Glutamatergic neuron (in vitro differentiated cells): ENCODE measurements around the gene CCNT1. TPM values are rescaled to one million over a fixed set of nuclear protein-coding genes. Genes with fewer than 3 reads are reported as not detected.
A peak's percentile ranks its signal among the peaks of the same experiment; 100 is the strongest.

Source experiments
- DNase-seq: peaks from one replicate; pipeline ENCODE4 v3.0.0; 2022
- H3K27ac Mint-ChIP-seq: one replicate; pipeline ENCODE4 v1.8.0; 2020; ENCODE audit warnings: mild to moderate bottlenecking, mixed read lengths, inconsistent platforms; ENCODE audit not compliant: unreplicated experiment
- H3K27me3 Mint-ChIP-seq: one replicate; pipeline ENCODE4 v1.8.0; 2020; ENCODE audit warnings: mild to moderate bottlenecking, moderate library complexity, mixed read lengths, inconsistent platforms; ENCODE audit not compliant: unreplicated experiment
- H3K36me3 Mint-ChIP-seq: one replicate; pipeline ENCODE4 v1.8.0; 2020; ENCODE audit warnings: mild to moderate bottlenecking, mixed read lengths, inconsistent platforms; ENCODE audit not compliant: unreplicated experiment
- H3K4me1 Mint-ChIP-seq: one replicate; pipeline ENCODE4 v1.8.0; 2020; ENCODE audit warnings: mild to moderate bottlenecking, low read depth, mixed read lengths, inconsistent platforms; ENCODE audit not compliant: unreplicated experiment
- H3K4me3 Mint-ChIP-seq: one replicate; pipeline ENCODE4 v1.8.0; 2020; ENCODE audit warnings: mild to moderate bottlenecking, mixed read lengths, inconsistent platforms; ENCODE audit not compliant: unreplicated experiment
- H3K9me3 Mint-ChIP-seq: one replicate; pipeline ENCODE4 v1.8.0; 2020; ENCODE audit warnings: mild to moderate bottlenecking, moderate library complexity, mixed read lengths, inconsistent platforms; ENCODE audit not compliant: unreplicated experiment
- total RNA-seq: library from RNA; stranded (reverse); fragmentation: NEBNext Ultra II Directional; extraction: Animal tissue kit (Norgen Biotek cat#: 25700); gene quantifications from one replicate; pipeline ENCODE4 v1.2.1, GENCODE V29; 2021; ENCODE audit not compliant: unreplicated experiment
- TF ChIP-seq, protein P1 (sequence below): fragments of 200-600 bp; sonication (generic); IDR thresholded peaks from one replicate; pipeline ENCODE4 v1.5.0; 2021; ENCODE audit not compliant: partially characterized antibody, unreplicated experiment

Gene CCNT1
- total RNA-seq, 1 donor from 2014 or later = 42.5 TPM

DNA sequence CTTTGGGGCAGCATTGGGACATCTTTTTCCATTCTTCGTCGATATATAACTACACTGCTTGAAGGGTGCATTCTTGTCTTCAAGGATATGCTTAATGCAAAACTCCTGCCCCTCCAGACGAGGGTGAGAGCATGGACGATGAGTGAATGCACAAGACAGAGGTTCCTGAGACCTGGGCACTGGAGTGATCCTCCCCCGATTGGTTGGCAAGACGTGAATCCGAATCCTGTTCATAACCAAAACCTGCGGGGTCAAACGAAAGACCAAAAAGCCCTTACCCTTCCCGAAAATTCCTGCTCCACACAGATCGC lies 35.2 kb downstream of the CCNT1 start:
- Mint-ChIP-seq H3K4me1 (peaks cover 17% of the 10 kb centered on the region), H3K4me3 (peak overlapping the region; percentile 100), H3K27ac (peak overlapping the region; percentile 99), H3K27me3 (no peaks in the 10 kb centered on the region), H3K9me3 (peaks cover 9% of the 10 kb centered on the region), H3K36me3 (peaks cover 3% of the 10 kb centered on the region)
- DNase-seq = no peak
- TF ChIP-seq, protein P1, sequence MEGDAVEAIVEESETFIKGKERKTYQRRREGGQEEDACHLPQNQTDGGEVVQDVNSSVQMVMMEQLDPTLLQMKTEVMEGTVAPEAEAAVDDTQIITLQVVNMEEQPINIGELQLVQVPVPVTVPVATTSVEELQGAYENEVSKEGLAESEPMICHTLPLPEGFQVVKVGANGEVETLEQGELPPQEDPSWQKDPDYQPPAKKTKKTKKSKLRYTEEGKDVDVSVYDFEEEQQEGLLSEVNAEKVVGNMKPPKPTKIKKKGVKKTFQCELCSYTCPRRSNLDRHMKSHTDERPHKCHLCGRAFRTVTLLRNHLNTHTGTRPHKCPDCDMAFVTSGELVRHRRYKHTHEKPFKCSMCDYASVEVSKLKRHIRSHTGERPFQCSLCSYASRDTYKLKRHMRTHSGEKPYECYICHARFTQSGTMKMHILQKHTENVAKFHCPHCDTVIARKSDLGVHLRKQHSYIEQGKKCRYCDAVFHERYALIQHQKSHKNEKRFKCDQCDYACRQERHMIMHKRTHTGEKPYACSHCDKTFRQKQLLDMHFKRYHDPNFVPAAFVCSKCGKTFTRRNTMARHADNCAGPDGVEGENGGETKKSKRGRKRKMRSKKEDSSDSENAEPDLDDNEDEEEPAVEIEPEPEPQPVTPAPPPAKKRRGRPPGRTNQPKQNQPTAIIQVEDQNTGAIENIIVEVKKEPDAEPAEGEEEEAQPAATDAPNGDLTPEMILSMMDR = no peak

DNA sequence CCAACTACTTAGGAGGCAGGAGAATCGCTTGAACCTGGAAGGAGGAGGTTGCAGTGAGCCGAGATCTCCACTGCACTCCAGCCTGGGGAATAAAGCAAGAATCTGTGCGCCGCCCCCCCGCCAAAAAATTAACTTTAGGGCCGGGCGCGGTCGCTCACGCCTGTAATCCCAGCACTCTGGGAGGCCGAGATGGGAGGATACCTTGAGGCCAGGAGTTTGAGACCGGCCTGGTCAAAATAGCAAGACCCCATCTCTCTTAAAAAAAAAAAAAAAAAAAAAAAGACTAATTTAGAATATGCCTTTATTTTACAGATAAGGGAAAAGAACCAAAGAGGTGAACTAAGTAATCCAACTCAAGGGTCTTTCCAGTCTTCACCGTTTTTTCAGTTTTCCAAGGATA lies 35.6 kb downstream of the CCNT1 start:
- Mint-ChIP-seq H3K27me3 (no peaks in the 10 kb centered on the region), H3K4me1 (peaks cover 17% of the 10 kb centered on the region), H3K9me3 (peaks cover 7% of the 10 kb centered on the region), H3K27ac (peak overlapping the region; percentile 99), H3K4me3 (peak overlapping the region; percentile 100), H3K36me3 (peaks cover 3% of the 10 kb centered on the region)
- DNase-seq = no peak
- TF ChIP-seq, protein P1 = no peak

DNA sequence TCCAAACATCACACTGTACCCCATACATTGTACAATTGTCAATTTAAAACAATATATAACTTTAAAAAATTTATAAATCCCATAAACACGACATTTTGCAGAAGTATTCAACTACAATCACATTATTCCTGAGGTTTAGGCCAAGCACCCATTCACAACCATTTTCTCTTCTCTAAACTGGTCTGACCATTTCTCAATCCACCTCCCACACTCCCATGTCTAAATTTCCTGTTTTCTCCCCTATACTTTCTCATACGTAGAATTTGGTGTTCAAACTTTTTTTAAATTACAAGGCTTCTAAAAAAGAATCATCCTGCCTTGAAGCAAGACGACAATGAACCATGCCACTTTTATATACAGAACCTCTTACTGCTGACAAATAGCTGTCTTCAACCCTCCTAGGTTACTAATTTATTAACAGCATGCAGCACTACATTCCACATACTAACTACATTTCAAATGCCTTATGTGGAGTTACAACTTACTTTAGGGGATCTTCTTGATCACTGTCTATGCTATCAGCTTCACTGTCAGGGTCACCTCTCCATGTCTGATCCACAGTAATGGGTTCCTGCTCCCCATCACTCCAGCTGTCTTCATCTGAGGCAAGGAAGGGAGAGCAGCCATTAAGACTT lies 37.8 kb downstream of the CCNT1 start:
- Mint-ChIP-seq H3K4me1 (peaks cover 21% of the 10 kb centered on the region), H3K36me3 (peaks cover 3% of the 10 kb centered on the region), H3K27ac (no peak overlapping the region), H3K27me3 (no peaks in the 10 kb centered on the region), H3K9me3 (peaks cover 7% of the 10 kb centered on the region), H3K4me3 (peak overlapping the region; percentile 79)
- no peak for DNase-seq
- TF ChIP-seq, protein P1 = no peak

DNA sequence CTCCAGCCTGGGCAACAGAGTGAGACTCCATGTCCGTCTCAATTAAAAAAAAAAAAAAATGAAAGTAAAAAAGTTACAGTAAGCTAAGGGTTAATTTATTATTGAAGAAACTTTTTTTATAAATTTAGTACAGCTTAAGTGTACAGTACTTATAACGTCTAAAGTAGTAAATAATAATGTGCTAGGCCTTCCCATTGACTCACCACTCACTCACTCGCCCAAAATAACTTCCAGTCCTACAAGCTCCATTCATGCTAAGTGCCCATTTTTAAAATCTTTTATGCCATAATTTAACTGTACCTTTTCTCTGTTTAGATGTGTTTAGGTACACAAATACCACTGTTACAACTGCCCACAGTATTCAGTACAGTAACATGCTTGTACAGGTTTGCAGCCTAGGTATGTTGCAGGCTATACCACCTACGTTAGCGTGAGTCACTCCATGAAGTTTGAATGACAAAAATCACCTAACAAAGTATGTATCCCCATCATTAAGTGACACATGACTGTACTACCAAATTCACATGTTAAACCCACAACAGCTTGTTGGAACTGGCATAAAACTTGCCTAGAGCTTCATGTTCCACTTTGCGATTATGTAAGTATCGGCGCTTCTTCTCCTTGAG lies 45.2 kb downstream of the CCNT1 start:
- H3K4me1 Mint-ChIP-seq = peaks cover 5% of the 10 kb centered on the region
- no peak for DNase-seq
- H3K36me3 Mint-ChIP-seq = no peaks in the 10 kb centered on the region
- TF ChIP-seq, protein P1 = no peak
- H3K27ac Mint-ChIP-seq = peak overlapping the region; percentile 4
- peak overlapping the region; percentile 14 for H3K4me3 Mint-ChIP-seq
- peaks cover 2% of the 10 kb centered on the region for H3K9me3 Mint-ChIP-seq
- H3K27me3 Mint-ChIP-seq = no peaks in the 10 kb centered on the region

DNA sequence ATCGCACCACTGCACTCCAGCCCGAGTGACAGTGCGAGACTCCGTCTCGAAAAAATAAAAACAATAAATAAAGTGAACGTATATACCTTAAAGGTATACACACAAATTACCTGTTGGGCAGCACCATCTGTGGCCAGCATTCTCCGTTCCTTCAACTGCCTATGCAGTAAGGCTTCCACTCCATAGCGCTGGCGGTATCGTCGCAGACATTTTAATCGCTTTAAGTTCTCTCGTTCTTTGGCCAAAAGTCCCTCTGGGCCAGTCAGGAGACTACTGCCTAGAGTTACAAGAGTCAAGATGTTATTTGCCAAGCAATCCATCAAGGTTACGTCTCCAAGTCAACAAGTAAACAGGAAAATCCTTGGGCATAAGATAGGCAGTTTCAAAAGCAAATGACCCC lies 47.5 kb downstream of the CCNT1 start:
- H3K27ac Mint-ChIP-seq = no peak overlapping the region
- no peaks in the 10 kb centered on the region for H3K36me3 Mint-ChIP-seq
- H3K4me3 Mint-ChIP-seq = no peak overlapping the region
- no peaks in the 10 kb centered on the region for H3K4me1 Mint-ChIP-seq
- TF ChIP-seq, protein P1 = no peak
- H3K9me3 Mint-ChIP-seq = peaks cover 2% of the 10 kb centered on the region
- no peaks in the 10 kb centered on the region for H3K27me3 Mint-ChIP-seq
- no peak for DNase-seq
